ENCODE data around the gene HOXC10.

The HOXC10 gene

DNA sequence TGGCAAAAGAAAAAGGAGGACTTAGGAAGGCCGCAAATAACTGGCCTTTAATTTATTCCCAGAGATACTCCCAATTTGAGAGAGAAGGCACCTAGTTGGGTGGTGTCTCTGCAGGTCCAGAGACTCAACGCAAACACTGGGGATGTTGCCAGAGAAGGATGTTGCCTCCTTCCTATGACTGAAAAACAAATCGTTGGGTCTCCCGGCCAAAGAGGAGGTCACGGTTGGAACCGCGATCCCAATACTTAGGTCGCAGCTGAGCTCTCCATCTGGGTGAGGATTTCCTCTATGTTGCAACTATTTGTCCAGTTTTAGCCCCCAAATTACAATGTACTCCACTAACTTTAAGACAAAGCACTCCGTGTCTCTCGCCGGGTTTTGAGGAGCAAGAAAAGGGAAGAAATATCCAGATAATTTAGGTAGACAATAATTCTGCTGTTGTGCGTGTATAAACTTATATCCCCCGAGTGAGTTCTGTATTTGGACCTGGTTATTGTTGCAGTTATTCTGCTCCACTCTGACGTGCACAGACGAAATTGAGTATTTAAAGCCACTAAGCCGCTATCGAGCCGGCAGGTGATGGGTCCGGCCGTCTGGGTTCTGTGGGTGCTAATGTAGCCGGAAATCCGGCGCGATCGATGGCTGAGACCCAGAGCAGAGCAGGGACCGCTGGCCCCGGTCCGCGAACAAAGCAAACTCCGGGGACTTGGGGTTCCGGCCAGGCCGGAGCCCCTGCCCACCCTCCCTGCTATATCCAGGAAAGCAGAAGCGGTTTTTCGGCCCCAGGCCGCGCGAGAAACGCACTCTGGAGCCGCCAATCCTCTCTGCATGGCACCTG is 24.5 kb upstream of the HOXC10 start:
- no peak overlapping the region for H3K4me3 ChIP-seq (ENCODE audit: low read depth, low read length)
- no peak for DNase-seq (ENCODE audit: low read depth)
- TF ChIP-seq, protein P1, sequence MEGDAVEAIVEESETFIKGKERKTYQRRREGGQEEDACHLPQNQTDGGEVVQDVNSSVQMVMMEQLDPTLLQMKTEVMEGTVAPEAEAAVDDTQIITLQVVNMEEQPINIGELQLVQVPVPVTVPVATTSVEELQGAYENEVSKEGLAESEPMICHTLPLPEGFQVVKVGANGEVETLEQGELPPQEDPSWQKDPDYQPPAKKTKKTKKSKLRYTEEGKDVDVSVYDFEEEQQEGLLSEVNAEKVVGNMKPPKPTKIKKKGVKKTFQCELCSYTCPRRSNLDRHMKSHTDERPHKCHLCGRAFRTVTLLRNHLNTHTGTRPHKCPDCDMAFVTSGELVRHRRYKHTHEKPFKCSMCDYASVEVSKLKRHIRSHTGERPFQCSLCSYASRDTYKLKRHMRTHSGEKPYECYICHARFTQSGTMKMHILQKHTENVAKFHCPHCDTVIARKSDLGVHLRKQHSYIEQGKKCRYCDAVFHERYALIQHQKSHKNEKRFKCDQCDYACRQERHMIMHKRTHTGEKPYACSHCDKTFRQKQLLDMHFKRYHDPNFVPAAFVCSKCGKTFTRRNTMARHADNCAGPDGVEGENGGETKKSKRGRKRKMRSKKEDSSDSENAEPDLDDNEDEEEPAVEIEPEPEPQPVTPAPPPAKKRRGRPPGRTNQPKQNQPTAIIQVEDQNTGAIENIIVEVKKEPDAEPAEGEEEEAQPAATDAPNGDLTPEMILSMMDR (IDR thresholded peaks at IDR 0.05; ENCODE audit: low read depth, low read length, missing control alignments), result no peak

- TF ChIP-seq, protein P1 (IDR thresholded peaks at IDR 0.05; ENCODE audit: low read depth, low read length, missing control alignments), result no peak
- no peak for DNase-seq (ENCODE audit: low read depth)
- H3K4me3 ChIP-seq (ENCODE audit: low read depth, low read length), result no peak overlapping the region
Measured at GRCh38 chr12:53961025-53961761, 23.8 kb upstream of the HOXC10 start.

- DNase-seq (ENCODE audit: low read depth), result no peak
- TF ChIP-seq, protein P1 (IDR thresholded peaks at IDR 0.05; ENCODE audit: low read depth, low read length, missing control alignments), result no peak
- no peak overlapping the region for H3K4me3 ChIP-seq (ENCODE audit: low read depth, low read length)
Measured at GRCh38 chr12:53963005-53963404, 21.9 kb upstream of the HOXC10 start.

GRCh38 chr12:53963434-53964314 is 21.3 kb upstream of the HOXC10 start:
- no peak for DNase-seq (ENCODE audit: low read depth)
- H3K4me3 ChIP-seq (ENCODE audit: low read depth, low read length), result no peak overlapping the region
- TF ChIP-seq, protein P1 (IDR thresholded peaks at IDR 0.05; ENCODE audit: low read depth, low read length, missing control alignments), result no peak

DNA sequence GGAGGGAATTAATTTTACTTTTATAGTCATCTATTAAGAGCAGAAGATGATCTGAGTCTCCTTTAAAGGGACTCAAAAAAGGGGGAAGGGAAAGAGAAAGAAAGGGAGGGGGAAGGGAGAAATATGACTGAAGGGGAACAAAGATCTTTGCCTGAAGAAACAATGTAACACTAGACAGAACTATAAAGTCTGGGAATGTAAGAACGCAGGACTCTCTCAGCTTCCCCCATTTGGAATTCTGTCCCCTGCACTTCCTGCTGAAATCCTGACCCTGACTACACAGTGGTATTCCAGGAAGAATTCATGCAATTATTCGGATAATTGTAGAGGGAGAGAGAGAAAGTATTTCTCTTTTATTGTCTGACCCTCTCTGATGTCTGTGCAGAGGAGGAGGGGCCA is 20.6 kb upstream of the HOXC10 start:
- TF ChIP-seq, protein P1 (IDR thresholded peaks at IDR 0.05; ENCODE audit: low read depth, low read length, missing control alignments), result no peak

GRCh38 chr12:53965281-53966084 is 19.5 kb upstream of the HOXC10 start:
- no peak for DNase-seq (ENCODE audit: low read depth)
- no peak overlapping the region for H3K4me3 ChIP-seq (ENCODE audit: low read depth, low read length)

More for the DNA sequence above, 20.6 kb upstream of the HOXC10 start:
- DNase-seq (ENCODE audit: low read depth), result no peak
- H3K4me3 ChIP-seq (ENCODE audit: low read depth, low read length), result no peak overlapping the region

More at GRCh38 chr12:53965281-53966084, 19.5 kb upstream of the HOXC10 start:
- TF ChIP-seq, protein P1 (IDR thresholded peaks at IDR 0.05; ENCODE audit: low read depth, low read length, missing control alignments), result no peak

All from GM12864 (cell line).